Activated CD8-positive, alpha-beta T cell treated with anti-CD3 and anti-CD28 coated beads for 36 hours (primary cell): Measurements from ENCODE around the gene RCE1. TPM values are rescaled to one million over a fixed set of nuclear protein-coding genes. Genes with fewer than 3 reads are reported as not detected.

ENCODE experiments used
- ATAC-seq: fragments of 200-7000 bp; cut with Tn5 transposase; one replicate; pipeline ENCODE4 v1.10.0; 2021; ENCODE audit warnings: mild to moderate bottlenecking, moderate library complexity
- CTCF ChIA-PET: fragments of 350-600 bp; sonication (Branson Sonifier 250); formaldehyde crosslinking; loops from one replicate; lab custom pipeline; 2021; ENCODE audit warnings: antibody characterized with exemption; lab: Charles Lee
- POLR2A ChIA-PET: fragments of 350-600 bp; sonication (Branson Sonifier 250); formaldehyde crosslinking; loops from one replicate; lab custom pipeline; 2021; ENCODE audit warnings: antibody characterized with exemption; lab: Charles Lee
- DNase-seq: peaks from one replicate; pipeline ENCODE4 v3.0.0-alpha.2; 2020
- H3K27ac Mint-ChIP-seq: one replicate; pipeline ENCODE4 v1.8.0; 2021; ENCODE audit warnings: mild to moderate bottlenecking, mixed read lengths
- H3K27me3 Mint-ChIP-seq: one replicate; pipeline ENCODE4 v1.8.0; 2021; ENCODE audit warnings: mixed read lengths
- H3K36me3 Mint-ChIP-seq: one replicate; pipeline ENCODE4 v1.8.0; 2021; ENCODE audit warnings: low read depth, mixed read lengths
- H3K4me1 Mint-ChIP-seq: one replicate; pipeline ENCODE4 v1.8.0; 2021; ENCODE audit warnings: low read depth, mixed read lengths
- H3K4me3 Mint-ChIP-seq: one replicate; pipeline ENCODE4 v1.8.0; 2021; ENCODE audit warnings: mild to moderate bottlenecking, moderate library complexity, mixed read lengths
- H3K9me3 Mint-ChIP-seq: one replicate; pipeline ENCODE4 v1.8.0; 2021; ENCODE audit warnings: mixed read lengths
- CTCF ChIP-seq: fragments of 200-600 bp; IDR thresholded peaks from one replicate; pipeline ENCODE4 v1.8.0; 2022; ENCODE audit warnings: antibody characterized with exemption, mild to moderate bottlenecking
- intact Hi-C: fragments of 100-400 bp; cut with micrococcal nuclease; formaldehyde crosslinking; loops from one replicate; pipeline ENCODE4 v1.10.0; 2022
- total RNA-seq, 2 experiments: library from RNA; stranded (reverse); gene quantifications; one replicate each; pipeline ENCODE4 v1.2.3, GENCODE V29; 2021

RCE1 gene
- total RNA-seq, 2 experiments from 2014 or later = 22.1 to 26.8 TPM

GRCh38 chr11:66852466-66853241, 9.4 kb downstream of the RCE1 start:
- Mint-ChIP-seq H3K4me3 (no peak overlapping the region), H3K9me3 (no peaks in the 10 kb centered on the region), H3K36me3 (peaks cover 2% of the 10 kb centered on the region), H3K27me3 (no peaks in the 10 kb centered on the region), H3K4me1 (peaks cover 14% of the 10 kb centered on the region), H3K27ac (no peak overlapping the region)
- DNase-seq (no peak), ATAC-seq (no peak)
- CTCF ChIA-PET = interaction anchor here (0.9 to 1.5 kb wide), 3 partner anchors 10 to 785 kb away, joined by 3 to 18 read pairs (median 3); partner anchors contain the start of gene RCE1
- POLR2A ChIA-PET = interaction anchor here (1.1 to 3.9 kb wide), 3 partner anchors 8 to 19 kb away, joined by 3 to 66 read pairs (median 14); partner anchors contain the start of gene RCE1
- intact Hi-C loops = no loop called here
- peak; percentile 9 for TF ChIP-seq CTCF

- Mint-ChIP-seq H3K4me1 (peaks cover 14% of the 10 kb centered on the region), H3K27ac (no peak overlapping the region), H3K36me3 (peaks cover 2% of the 10 kb centered on the region), H3K9me3 (no peaks in the 10 kb centered on the region), H3K27me3 (no peaks in the 10 kb centered on the region), H3K4me3 (no peak overlapping the region)
- intact Hi-C loops = no loop called here
- DNase-seq = no peak
- TF ChIP-seq CTCF = no peak
- ATAC-seq = no peak
- ChIA-PET POLR2A (interaction anchor here (3.9 kb wide), 1 partner anchor 9 kb away, joined by 66 read pairs; the partner anchor contains the start of gene RCE1), CTCF (no interaction called here)
These were observed 10.3 kb downstream of the RCE1 start for GRCh38 chr11:66853242-66854229.

- Mint-ChIP-seq H3K36me3 (peaks cover 4% of the 10 kb centered on the region), H3K9me3 (no peaks in the 10 kb centered on the region), H3K4me1 (peaks cover 14% of the 10 kb centered on the region), H3K4me3 (no peak overlapping the region), H3K27me3 (no peaks in the 10 kb centered on the region), H3K27ac (no peak overlapping the region)
- ATAC-seq = no peak
- intact Hi-C loops = no loop called here
- TF ChIP-seq CTCF = no peak
- no peak for DNase-seq
- POLR2A ChIA-PET = interaction anchor here (3.9 kb wide), 1 partner anchor 10 kb away, joined by 66 read pairs; the partner anchor contains the start of gene RCE1
- CTCF ChIA-PET = no interaction called here
These were observed 11.0 kb downstream of the RCE1 start for GRCh38 chr11:66854231-66854661.

GRCh38 chr11:66854729-66855211, 11.5 kb downstream of the RCE1 start:
- H3K9me3 Mint-ChIP-seq = no peaks in the 10 kb centered on the region
- intact Hi-C loops = no loop called here
- DNase-seq = no peak
- H3K27me3 Mint-ChIP-seq = no peaks in the 10 kb centered on the region
- H3K4me3 Mint-ChIP-seq = no peak overlapping the region
- no peak for ATAC-seq
- ChIA-PET CTCF (interaction anchor here (1.0 to 1.7 kb wide), 2 partner anchors 21 to 159 kb away, joined by 4 read pairs; no protein-coding TSS in a partner anchor), POLR2A (interaction anchor here (3.9 kb wide), 1 partner anchor 10 kb away, joined by 66 read pairs; the partner anchor contains the start of gene RCE1)
- peaks cover 4% of the 10 kb centered on the region for H3K36me3 Mint-ChIP-seq
- peaks cover 14% of the 10 kb centered on the region for H3K4me1 Mint-ChIP-seq
- no peak overlapping the region for H3K27ac Mint-ChIP-seq
- no peak for TF ChIP-seq CTCF
